Activated naive CD4-positive, alpha-beta T cell treated with anti-CD3 and anti-CD28 coated beads, Interleukin-2, amount 50 U/mL, for 24 hours (primary cell): ENCODE measurements around the gene SPG11.
"Not testable (repeated sequence)": the region's sequence is repeated elsewhere in the genome, so short reads cannot be mapped to it uniquely, and the experiment has no call there.

Experiments used
- H3K27ac Mint-ChIP-seq: one replicate; pipeline ENCODE4 v1.8.0; 2021; ENCODE audit warnings: mild to moderate bottlenecking, mixed read lengths
- H3K27me3 Mint-ChIP-seq: one replicate; pipeline ENCODE4 v1.8.0; 2021; ENCODE audit warnings: mixed read lengths
- H3K36me3 Mint-ChIP-seq: one replicate; pipeline ENCODE4 v1.8.0; 2021; ENCODE audit warnings: mixed read lengths
- H3K4me1 Mint-ChIP-seq: one replicate; pipeline ENCODE4 v1.8.0; 2021; ENCODE audit warnings: mixed read lengths
- H3K4me3 Mint-ChIP-seq: one replicate; pipeline ENCODE4 v1.8.0; 2021; ENCODE audit warnings: mild to moderate bottlenecking, mixed read lengths
- H3K9me3 Mint-ChIP-seq: one replicate; pipeline ENCODE4 v1.8.0; 2021; ENCODE audit warnings: mixed read lengths

Gene SPG11, protein sequence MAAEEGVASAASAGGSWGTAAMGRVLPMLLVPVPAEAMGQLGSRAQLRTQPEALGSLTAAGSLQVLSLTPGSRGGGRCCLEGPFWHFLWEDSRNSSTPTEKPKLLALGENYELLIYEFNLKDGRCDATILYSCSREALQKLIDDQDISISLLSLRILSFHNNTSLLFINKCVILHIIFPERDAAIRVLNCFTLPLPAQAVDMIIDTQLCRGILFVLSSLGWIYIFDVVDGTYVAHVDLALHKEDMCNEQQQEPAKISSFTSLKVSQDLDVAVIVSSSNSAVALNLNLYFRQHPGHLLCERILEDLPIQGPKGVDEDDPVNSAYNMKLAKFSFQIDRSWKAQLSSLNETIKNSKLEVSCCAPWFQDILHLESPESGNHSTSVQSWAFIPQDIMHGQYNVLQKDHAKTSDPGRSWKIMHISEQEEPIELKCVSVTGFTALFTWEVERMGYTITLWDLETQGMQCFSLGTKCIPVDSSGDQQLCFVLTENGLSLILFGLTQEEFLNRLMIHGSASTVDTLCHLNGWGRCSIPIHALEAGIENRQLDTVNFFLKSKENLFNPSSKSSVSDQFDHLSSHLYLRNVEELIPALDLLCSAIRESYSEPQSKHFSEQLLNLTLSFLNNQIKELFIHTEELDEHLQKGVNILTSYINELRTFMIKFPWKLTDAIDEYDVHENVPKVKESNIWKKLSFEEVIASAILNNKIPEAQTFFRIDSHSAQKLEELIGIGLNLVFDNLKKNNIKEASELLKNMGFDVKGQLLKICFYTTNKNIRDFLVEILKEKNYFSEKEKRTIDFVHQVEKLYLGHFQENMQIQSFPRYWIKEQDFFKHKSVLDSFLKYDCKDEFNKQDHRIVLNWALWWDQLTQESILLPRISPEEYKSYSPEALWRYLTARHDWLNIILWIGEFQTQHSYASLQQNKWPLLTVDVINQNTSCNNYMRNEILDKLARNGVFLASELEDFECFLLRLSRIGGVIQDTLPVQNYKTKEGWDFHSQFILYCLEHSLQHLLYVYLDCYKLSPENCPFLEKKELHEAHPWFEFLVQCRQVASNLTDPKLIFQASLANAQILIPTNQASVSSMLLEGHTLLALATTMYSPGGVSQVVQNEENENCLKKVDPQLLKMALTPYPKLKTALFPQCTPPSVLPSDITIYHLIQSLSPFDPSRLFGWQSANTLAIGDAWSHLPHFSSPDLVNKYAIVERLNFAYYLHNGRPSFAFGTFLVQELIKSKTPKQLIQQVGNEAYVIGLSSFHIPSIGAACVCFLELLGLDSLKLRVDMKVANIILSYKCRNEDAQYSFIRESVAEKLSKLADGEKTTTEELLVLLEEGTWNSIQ (N-terminal part only)

DNA sequence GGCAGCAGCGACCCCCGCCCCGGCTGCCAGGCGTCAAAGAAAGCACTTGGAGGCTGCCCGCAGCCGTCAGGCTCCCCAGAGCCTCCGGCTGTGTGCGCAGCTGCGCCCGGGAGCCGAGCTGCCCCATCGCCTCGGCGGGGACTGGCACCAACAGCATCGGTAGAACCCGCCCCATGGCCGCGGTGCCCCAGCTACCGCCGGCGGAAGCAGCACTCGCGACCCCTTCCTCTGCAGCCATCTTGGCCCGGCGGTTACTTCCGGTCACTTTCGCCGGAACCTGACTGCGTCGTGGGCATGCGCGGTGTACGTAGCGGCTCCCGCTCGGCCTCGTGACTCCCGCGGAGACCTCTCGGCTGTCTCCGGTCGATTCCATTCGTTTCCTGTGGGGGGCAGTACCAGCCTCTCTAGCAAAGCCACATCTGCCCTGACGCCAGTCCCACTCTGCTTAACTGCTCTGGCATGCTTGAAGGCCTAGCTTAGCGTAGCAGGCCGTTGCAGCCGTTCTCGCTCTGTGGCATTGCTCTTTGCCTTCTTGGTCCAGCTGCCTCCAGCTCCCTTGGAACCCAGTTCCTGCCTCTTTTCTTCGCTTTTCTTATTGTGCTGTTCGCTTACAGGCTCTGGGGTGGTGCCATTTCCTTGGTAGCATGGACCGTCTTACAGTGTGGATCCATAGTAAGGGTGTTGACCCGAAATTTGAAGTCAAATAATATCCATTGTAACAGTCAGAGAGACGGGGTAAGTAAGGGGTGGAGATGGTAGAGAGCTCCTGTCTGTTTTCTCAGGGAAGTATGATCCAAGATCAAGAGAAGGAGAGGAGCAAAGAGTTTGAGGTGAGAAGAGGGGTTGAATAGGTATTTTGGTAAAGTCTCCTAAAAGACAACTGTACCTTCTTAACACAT is at the start of gene SPG11:
Gene SPG11, minus strand, starts transcription at position 253 of the 899 bp plus-strand sequence. Its CDS starts 15 bp downstream, at position 238.
- H3K4me1 Mint-ChIP-seq = peaks cover 67% of the 10 kb centered on the region
- peak within 1 kb of the TSS; percentile 95 for H3K27ac Mint-ChIP-seq
- H3K36me3 Mint-ChIP-seq = peaks cover 15% of the 10 kb centered on the region
- H3K9me3 Mint-ChIP-seq = no peaks in the 10 kb centered on the region
- H3K4me3 Mint-ChIP-seq = peak within 1 kb of the TSS; percentile 96
- H3K27me3 Mint-ChIP-seq = no peaks in the 10 kb centered on the region

DNA sequence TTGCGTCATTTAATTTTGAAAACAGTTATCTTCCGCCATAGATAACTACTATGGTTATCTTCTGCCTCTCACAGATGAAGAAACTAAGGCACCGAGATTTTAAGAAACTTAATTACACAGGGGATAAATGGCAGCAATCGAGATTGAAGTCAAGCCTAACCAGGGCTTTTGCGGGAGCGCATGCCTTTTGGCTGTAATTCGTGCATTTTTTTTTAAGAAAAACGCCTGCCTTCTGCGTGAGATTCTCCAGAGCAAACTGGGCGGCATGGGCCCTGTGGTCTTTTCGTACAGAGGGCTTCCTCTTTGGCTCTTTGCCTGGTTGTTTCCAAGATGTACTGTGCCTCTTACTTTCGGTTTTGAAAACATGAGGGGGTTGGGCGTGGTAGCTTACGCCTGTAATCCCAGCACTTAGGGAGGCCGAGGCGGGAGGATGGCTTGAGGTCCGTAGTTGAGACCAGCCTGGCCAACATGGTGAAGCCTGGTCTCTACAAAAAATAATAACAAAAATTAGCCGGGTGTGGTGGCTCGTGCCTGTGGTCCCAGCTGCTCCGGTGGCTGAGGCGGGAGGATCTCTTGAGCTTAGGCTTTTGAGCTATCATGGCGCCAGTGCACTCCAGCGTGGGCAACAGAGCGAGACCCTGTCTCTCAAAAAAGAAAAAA is 49.0 kb upstream of the SPG11 start:
- no peaks in the 10 kb centered on the region for H3K9me3 Mint-ChIP-seq
- H3K27me3 Mint-ChIP-seq = no peaks in the 10 kb centered on the region
- H3K36me3 Mint-ChIP-seq = peaks cover 60% of the 10 kb centered on the region
- H3K27ac Mint-ChIP-seq = peak overlapping the region; percentile 100
- H3K4me3 Mint-ChIP-seq = peak overlapping the region; percentile 98
- peaks cover 56% of the 10 kb centered on the region for H3K4me1 Mint-ChIP-seq

DNA sequence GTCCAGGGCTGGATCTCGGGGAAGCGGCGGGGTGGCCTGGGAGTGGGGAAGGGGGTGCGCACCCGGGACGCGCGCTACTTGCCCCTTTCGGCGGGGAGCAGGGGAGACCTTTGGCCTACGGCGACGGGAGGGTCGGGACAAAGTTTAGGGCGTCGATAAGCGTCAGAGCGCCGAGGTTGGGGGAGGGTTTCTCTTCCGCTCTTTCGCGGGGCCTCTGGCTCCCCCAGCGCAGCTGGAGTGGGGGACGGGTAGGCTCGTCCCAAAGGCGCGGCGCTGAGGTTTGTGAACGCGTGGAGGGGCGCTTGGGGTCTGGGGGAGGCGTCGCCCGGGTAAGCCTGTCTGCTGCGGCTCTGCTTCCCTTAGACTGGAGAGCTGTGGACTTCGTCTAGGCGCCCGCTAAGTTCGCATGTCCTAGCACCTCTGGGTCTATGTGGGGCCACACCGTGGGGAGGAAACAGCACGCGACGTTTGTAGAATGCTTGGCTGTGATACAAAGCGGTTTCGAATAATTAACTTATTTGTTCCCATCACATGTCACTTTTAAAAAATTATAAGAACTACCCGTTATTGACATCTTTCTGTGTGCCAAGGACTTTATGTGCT is 48.4 kb upstream of the SPG11 start:
- H3K4me1 Mint-ChIP-seq = peaks cover 53% of the 10 kb centered on the region
- H3K27me3 Mint-ChIP-seq = no peaks in the 10 kb centered on the region
- H3K9me3 Mint-ChIP-seq = no peaks in the 10 kb centered on the region
- H3K4me3 Mint-ChIP-seq = peak overlapping the region; percentile 98
- peak overlapping the region; percentile 100 for H3K27ac Mint-ChIP-seq
- peaks cover 57% of the 10 kb centered on the region for H3K36me3 Mint-ChIP-seq

DNA sequence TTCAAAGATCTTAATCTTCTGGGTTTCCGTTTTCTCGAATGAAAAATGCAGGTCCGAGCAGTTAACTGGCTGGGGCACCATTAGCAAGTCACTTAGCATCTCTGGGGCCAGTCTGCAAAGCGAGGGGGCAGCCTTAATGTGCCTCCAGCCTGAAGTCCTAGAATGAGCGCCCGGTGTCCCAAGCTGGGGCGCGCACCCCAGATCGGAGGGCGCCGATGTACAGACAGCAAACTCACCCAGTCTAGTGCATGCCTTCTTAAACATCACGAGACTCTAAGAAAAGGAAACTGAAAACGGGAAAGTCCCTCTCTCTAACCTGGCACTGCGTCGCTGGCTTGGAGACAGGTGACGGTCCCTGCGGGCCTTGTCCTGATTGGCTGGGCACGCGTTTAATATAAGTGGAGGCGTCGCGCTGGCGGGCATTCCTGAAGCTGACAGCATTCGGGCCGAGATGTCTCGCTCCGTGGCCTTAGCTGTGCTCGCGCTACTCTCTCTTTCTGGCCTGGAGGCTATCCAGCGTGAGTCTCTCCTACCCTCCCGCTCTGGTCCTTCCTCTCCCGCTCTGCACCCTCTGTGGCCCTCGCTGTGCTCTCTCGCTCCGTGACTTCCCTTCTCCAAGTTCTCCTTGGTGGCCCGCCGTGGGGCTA is 47.8 kb upstream of the SPG11 start, which contains the start of the genes B2M and PATL2:
Gene B2M, plus strand, starts transcription at position 422 of the 647 bp plus-strand sequence. Its CDS starts 30 bp downstream, at position 452.
Gene PATL2, minus strand, starts transcription at position 228 of the 647 bp plus-strand sequence. CDS start 34,833 bp downstream, outside the sequence.
- no peaks in the 10 kb centered on the region for H3K27me3 Mint-ChIP-seq
- H3K4me1 Mint-ChIP-seq = peaks cover 48% of the 10 kb centered on the region
- no peaks in the 10 kb centered on the region for H3K9me3 Mint-ChIP-seq
- peaks cover 51% of the 10 kb centered on the region for H3K36me3 Mint-ChIP-seq
- peak within 1 kb of the TSS; percentile 100 for H3K27ac Mint-ChIP-seq
- H3K4me3 Mint-ChIP-seq = peak within 1 kb of the TSS; percentile 98

DNA sequence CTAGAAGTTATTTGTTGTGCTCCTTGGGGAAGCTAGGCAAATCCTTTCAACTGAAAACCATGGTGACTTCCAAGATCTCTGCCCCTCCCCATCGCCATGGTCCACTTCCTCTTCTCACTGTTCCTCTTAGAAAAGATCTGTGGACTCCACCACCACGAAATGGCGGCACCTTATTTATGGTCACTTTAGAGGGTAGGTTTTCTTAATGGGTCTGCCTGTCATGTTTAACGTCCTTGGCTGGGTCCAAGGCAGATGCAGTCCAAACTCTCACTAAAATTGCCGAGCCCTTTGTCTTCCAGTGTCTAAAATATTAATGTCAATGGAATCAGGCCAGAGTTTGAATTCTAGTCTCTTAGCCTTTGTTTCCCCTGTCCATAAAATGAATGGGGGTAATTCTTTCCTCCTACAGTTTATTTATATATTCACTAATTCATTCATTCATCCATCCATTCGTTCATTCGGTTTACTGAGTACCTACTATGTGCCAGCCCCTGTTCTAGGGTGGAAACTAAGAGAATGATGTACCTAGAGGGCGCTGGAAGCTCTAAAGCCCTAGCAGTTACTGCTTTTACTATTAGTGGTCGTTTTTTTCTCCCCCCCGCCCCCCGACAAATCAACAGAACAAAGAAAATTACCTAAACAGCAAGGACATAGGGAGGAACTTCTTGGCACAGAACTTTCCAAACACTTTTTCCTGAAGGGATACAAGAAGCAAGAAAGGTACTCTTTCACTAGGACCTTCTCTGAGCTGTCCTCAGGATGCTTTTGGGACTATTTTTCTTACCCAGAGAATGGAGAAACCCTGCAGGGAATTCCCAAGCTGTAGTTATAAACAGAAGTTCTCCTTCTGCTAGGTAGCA is 47.0 kb upstream of the SPG11 start:
- Mint-ChIP-seq H3K36me3 (peaks cover 46% of the 10 kb centered on the region), H3K4me3 (peak overlapping the region; percentile 98), H3K27me3 (no peaks in the 10 kb centered on the region), H3K27ac (peak overlapping the region; percentile 100), H3K9me3 (no peaks in the 10 kb centered on the region), H3K4me1 (peaks cover 45% of the 10 kb centered on the region)

DNA sequence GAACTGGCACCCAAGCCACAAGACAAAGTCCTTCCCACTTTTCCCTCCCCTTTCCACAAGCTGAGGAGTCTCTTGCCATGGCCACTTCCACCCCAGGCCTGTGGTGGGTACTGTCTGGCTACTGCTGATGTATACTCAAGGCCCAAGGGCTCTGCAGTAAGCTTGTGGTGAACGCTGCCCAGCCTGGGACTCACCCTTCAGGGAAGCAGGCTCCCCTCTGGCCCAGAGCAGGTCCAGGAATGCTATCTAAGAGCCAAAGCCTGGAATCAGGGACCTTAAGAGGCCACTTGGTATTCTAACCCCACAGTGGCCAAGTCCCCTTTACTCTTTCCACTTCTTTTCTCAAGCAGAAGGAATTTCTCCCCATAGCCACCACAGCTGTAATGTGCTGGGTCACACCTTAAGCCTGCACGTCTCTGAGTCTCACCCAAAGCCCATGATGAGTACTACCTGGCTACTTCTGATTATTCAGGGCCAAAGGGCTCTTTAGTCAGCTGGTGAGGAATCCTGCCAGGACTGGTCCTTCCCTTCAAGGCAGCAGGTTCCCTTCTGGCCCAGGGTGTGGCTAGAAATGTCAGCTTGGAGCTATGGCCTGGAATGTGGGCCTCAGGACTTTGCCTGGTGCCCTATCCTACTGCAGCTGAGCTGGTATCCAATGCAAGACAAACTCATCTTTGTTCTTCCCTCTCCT is 43.6 kb upstream of the SPG11 start:
- Mint-ChIP-seq H3K4me1 (peaks cover 44% of the 10 kb centered on the region), H3K36me3 (peaks cover 31% of the 10 kb centered on the region), H3K27me3 (no peaks in the 10 kb centered on the region), H3K9me3 (peaks cover 12% of the 10 kb centered on the region), H3K4me3 (no peak overlapping the region), H3K27ac (no peak overlapping the region)

DNA sequence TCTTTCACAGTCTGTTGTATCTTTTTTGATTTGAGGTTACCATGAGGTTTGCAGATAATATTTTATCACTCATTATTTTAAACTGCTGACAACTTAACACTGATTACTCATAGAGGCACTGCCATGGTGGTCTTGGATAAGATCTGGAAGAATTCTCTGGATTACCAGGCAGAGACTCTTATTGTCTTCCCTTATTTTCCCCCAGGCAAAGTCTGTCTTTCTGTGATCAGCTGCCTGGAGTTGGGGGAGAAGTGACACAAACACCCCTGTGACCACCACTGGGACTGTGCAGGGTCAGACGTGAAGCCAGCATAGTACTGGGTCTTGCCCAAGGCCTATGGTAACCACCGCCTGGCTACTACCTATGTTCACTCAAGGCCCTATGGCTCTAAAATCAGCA is 42.9 kb upstream of the SPG11 start:
- H3K9me3 Mint-ChIP-seq = peaks cover 15% of the 10 kb centered on the region
- no peak overlapping the region for H3K27ac Mint-ChIP-seq
- H3K4me3 Mint-ChIP-seq = no peak overlapping the region
- H3K4me1 Mint-ChIP-seq = peaks cover 46% of the 10 kb centered on the region
- H3K27me3 Mint-ChIP-seq = no peaks in the 10 kb centered on the region
- H3K36me3 Mint-ChIP-seq = peaks cover 27% of the 10 kb centered on the region

DNA sequence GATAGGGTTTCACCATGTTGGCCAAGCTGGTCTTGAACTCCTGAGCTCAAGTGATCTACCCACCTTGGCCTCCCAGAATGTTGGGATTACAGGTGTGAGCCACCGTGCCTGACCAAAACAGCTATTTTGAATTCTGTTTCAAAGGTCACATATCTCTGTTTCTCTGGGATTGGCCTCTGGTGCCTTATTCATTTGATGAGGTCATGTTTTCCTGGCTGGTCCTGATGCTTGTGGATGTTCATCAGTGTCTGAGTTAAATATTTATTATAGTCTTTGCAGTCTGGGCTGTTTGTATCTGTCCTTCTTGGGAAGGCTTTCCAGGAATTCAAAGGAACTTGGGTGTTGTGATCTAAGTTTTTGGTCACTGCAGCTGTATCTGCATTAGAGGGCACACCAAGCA is 42.5 kb upstream of the SPG11 start:
- Mint-ChIP-seq H3K27ac (no peak overlapping the region), H3K36me3 (peaks cover 25% of the 10 kb centered on the region), H3K4me1 (peaks cover 47% of the 10 kb centered on the region), H3K27me3 (no peaks in the 10 kb centered on the region), H3K9me3 (peaks cover 15% of the 10 kb centered on the region), H3K4me3 (no peak overlapping the region)

DNA sequence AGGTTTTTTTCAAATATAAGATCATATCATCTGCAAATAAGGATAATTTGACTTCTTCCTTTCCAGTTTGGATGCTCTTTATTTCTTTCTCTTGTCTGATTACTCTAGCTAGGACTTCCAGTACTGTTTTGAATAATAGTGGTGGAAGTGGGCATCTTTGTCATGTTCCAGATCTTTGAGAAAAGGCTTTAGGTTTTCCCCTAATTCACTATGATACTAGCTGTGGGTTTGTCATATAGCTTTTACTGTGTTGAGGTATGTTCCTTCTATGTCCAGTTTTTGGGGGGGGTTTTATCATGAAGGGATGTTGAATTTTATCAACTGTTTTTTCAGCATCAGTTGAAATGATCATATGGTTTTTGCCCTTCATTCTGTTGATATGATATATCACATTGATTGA is 37.2 kb upstream of the SPG11 start:
- Mint-ChIP-seq H3K9me3 (peaks cover 25% of the 10 kb centered on the region), H3K27ac (peak overlapping the region; percentile 10), H3K36me3 (peaks cover 22% of the 10 kb centered on the region), H3K4me1 (peaks cover 37% of the 10 kb centered on the region)
- not testable (repeated sequence) for H3K27me3 Mint-ChIP-seq, H3K4me3 Mint-ChIP-seq

DNA sequence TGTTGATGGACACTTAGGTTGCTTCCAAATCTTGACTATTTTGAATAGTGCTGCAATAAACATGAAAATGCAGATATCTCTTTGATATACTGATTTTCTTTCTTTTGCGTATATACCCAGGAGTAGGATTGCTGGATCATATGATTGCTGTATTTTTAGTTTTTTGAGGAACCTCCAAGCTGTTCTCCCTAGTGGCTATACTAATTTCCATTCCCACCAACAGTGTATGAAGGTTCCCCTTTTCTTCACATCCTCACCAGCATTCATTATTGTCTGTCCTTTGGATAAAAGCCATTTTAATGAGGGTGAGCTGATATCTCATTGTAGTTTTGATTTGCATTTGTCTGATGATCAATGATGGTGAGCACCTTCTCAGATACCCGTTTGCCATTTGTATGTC is 35.2 kb upstream of the SPG11 start:
- H3K9me3 Mint-ChIP-seq = peaks cover 23% of the 10 kb centered on the region
- no peak overlapping the region for H3K27ac Mint-ChIP-seq
- H3K4me3 Mint-ChIP-seq = no peak overlapping the region
- peaks cover 46% of the 10 kb centered on the region for H3K4me1 Mint-ChIP-seq
- H3K27me3 Mint-ChIP-seq = no peaks in the 10 kb centered on the region
- peaks cover 12% of the 10 kb centered on the region for H3K36me3 Mint-ChIP-seq

DNA sequence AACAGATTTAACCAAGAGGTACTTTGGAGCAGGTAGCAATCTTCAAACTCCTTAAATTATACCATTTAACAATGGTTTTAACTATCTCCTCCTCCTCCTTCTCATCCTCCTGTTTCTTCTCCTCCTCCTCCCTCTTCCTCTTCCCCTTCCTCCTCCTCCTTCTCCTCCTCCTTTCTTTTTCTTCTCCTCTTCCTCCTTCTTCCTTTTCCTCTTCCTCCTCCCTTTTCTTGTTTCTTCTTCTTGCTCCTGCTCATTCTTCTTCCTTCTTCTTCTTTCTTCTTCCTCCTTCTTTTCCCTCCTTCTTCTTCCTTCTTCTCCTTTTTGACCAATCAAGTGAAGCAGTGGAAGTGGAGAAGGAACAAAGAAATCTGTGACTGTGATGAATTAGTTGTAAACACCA is 33.6 kb upstream of the SPG11 start:
- peaks cover 12% of the 10 kb centered on the region for H3K9me3 Mint-ChIP-seq
- H3K27ac Mint-ChIP-seq = peak overlapping the region; percentile 13
- H3K4me3 Mint-ChIP-seq = no peak overlapping the region
- peaks cover 44% of the 10 kb centered on the region for H3K4me1 Mint-ChIP-seq
- peaks cover 9% of the 10 kb centered on the region for H3K36me3 Mint-ChIP-seq
- H3K27me3 Mint-ChIP-seq = no peaks in the 10 kb centered on the region

DNA sequence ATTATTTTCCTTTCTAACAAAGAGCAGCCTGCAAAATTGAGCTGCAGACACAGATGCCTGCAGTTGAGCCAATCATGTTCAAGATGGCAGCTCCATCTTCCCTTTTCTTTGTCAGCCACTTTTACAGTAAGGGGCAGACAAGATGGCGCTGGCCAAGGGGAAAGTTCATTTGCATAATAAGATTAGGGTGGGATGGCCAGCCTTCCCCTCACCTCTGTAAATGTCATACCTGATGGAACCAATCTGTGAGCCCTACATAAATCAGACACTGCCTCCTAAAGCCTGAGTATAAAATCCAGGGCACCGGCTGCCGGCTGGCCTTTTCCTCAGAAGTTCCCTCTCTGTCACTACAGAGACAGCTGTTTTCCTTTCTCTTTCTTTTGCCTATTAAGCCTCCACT is 31.8 kb upstream of the SPG11 start:
- Mint-ChIP-seq H3K27me3 (no peaks in the 10 kb centered on the region), H3K36me3 (peaks cover 6% of the 10 kb centered on the region), H3K9me3 (peaks cover 10% of the 10 kb centered on the region), H3K4me3 (no peak overlapping the region), H3K27ac (no peak overlapping the region), H3K4me1 (peaks cover 42% of the 10 kb centered on the region)
